Neuron (in vitro differentiated cells): ENCODE data around the gene RAVER1.
A peak's percentile ranks its signal among the peaks of the same experiment; 100 is the strongest.
"Not testable (repeated sequence)": the region's sequence is repeated elsewhere in the genome, so short reads cannot be mapped to it uniquely, and the experiment has no call there.

Experiments used
- H2AFZ ChIP-seq: one replicate; pipeline ENCODE4 v1.6.1; 2013; ENCODE audit warnings: low read depth, mild to moderate bottlenecking, inconsistent platforms, low read length, moderate library complexity
- H3K27me3 ChIP-seq: one replicate; pipeline ENCODE4 v1.6.1; 2013; ENCODE audit warnings: low read length; ENCODE audit not compliant: insufficient read depth
- H3K36me3 ChIP-seq: one replicate; pipeline ENCODE4 v1.6.1; 2013; ENCODE audit warnings: low read length; ENCODE audit not compliant: insufficient read depth
- H3K4me1 ChIP-seq: one replicate; pipeline ENCODE4 v1.6.1; 2013; ENCODE audit warnings: low read length; ENCODE audit not compliant: insufficient read depth
- H3K4me3 ChIP-seq: 2 replicates; pipeline ENCODE4 v1.5.1; 2013; ENCODE audit warnings: mild to moderate bottlenecking, low read length, moderate library complexity
- H3K9me3 ChIP-seq: one replicate; pipeline ENCODE4 v1.6.1; 2013; ENCODE audit warnings: low read length

Gene RAVER1

GRCh38 chr19:10288662-10289166 lies 44.6 kb downstream of the RAVER1 start:
- Histone ChIP-seq H2AFZ (peak overlapping the region; percentile 52), H3K4me1 (peaks cover 30% of the 10 kb centered on the region), H3K27me3 (peaks cover 34% of the 10 kb centered on the region), H3K4me3 (peak overlapping the region; percentile 50), H3K36me3 (peaks cover 18% of the 10 kb centered on the region), H3K9me3 (peaks cover 3% of the 10 kb centered on the region)

DNA sequence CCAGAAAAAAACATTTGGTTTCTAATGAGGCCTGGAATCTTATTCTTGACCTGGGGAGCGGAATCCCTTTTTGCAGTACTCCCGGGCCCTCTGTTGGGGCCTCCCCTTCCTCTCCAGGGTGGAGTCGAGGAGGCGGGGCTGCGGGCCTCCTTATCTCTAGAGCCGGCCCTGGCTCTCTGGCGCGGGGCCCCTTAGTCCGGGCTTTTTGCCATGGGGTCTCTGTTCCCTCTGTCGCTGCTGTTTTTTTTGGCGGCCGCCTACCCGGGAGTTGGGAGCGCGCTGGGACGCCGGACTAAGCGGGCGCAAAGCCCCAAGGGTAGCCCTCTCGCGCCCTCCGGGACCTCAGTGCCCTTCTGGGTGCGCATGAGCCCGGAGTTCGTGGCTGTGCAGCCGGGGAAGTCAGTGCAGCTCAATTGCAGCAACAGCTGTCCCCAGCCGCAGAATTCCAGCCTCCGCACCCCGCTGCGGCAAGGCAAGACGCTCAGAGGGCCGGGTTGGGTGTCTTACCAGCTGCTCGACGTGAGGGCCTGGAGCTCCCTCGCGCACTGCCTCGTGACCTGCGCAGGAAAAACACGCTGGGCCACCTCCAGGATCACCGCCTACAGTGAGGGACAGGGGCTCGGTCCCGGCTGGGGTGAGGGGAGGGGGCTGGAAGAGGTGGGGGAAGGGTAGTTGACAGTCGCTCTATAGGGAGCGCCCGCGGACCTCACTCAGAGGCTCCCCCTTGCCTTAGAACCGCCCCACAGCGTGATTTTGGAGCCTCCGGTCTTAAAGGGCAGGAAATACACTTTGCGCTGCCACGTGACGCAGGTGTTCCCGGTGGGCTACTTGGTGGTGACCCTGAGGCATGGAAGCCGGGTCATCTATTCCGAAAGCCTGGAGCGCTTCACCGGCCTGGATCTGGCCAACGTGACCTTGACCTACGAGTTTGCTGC lies 46.3 kb downstream of the RAVER1 start, which contains the start of gene ICAM4:
Gene ICAM4 (plus strand): TSS at position 153 of the 935 bp plus-strand sequence. CDS start 58 bp downstream, at position 211.
- peaks cover 21% of the 10 kb centered on the region for H3K27me3 ChIP-seq
- H3K4me1 ChIP-seq, result peaks cover 29% of the 10 kb centered on the region
- H3K36me3 ChIP-seq, result peaks cover 19% of the 10 kb centered on the region
- no peaks in the 10 kb centered on the region for H3K9me3 ChIP-seq
- H3K4me3 ChIP-seq, result no peak within 1 kb of the TSS
- H2AFZ ChIP-seq, result no peak within 1 kb of the TSS

DNA sequence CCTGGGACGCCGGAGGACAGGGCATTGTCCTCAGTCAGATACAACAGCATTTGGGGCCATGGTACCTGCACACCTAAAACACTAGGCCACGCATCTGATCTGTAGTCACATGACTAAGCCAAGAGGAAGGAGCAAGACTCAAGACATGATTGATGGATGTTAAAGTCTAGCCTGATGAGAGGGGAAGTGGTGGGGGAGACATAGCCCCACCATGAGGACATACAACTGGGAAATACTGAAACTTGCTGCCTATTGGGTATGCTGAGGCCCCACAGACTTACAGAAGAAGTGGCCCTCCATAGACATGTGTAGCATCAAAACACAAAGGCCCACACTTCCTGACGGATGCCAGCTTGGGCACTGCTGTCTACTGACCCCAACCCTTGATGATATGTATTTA lies 47.9 kb downstream of the RAVER1 start:
- H3K27me3 ChIP-seq, result peaks cover 8% of the 10 kb centered on the region
- no peaks in the 10 kb centered on the region for H3K9me3 ChIP-seq
- H3K36me3 ChIP-seq, result peaks cover 19% of the 10 kb centered on the region

DNA sequence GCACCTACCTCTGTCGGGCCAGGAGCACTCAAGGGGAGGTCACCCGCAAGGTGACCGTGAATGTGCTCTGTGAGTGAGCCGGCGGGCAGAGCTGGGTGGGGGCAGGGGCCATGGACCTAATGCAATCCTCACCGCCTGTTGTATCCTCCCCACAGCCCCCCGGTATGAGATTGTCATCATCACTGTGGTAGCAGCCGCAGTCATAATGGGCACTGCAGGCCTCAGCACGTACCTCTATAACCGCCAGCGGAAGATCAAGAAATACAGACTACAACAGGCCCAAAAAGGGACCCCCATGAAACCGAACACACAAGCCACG lies 48.4 kb downstream of the RAVER1 start:
- H2AFZ ChIP-seq, result no peak overlapping the region
- H3K9me3 ChIP-seq, result no peaks in the 10 kb centered on the region
- no peak overlapping the region for H3K4me3 ChIP-seq
- peaks cover 19% of the 10 kb centered on the region for H3K36me3 ChIP-seq
- H3K27me3 ChIP-seq, result peaks cover 3% of the 10 kb centered on the region
- peaks cover 10% of the 10 kb centered on the region for H3K4me1 ChIP-seq

More for the DNA sequence above, 47.9 kb downstream of the RAVER1 start:
- peaks cover 15% of the 10 kb centered on the region for H3K4me1 ChIP-seq
- H2AFZ ChIP-seq, result no peak overlapping the region
- no peak overlapping the region for H3K4me3 ChIP-seq

DNA sequence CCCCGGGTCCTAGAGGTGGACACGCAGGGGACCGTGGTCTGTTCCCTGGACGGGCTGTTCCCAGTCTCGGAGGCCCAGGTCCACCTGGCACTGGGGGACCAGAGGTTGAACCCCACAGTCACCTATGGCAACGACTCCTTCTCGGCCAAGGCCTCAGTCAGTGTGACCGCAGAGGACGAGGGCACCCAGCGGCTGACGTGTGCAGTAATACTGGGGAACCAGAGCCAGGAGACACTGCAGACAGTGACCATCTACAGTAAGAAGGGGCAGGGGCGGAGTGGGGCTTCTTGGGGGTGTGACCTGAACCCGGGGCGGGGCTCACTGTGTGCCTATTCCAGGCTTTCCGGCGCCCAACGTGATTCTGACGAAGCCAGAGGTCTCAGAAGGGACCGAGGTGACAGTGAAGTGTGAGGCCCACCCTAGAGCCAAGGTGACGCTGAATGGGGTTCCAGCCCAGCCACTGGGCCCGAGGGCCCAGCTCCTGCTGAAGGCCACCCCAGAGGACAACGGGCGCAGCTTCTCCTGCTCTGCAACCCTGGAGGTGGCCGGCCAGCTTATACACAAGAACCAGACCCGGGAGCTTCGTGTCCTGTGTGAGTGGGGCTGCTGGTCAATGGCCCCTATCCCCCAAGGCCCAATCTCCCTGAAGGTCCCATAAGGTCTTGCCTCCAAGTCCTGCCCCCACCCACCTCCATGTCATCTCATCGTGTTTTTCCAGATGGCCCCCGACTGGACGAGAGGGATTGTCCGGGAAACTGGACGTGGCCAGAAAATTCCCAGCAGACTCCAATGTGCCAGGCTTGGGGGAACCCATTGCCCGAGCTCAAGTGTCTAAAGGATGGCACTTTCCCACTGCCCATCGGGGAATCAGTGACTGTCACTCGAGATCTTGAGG lies 49.0 kb downstream of the RAVER1 start:
- Histone ChIP-seq H2AFZ (no peak overlapping the region), H3K4me3 (no peak overlapping the region), H3K4me1 (peaks cover 6% of the 10 kb centered on the region), H3K36me3 (peaks cover 19% of the 10 kb centered on the region), H3K9me3 (no peaks in the 10 kb centered on the region), H3K27me3 (peaks cover under 1% of the 10 kb centered on the region)

GRCh38 chr19:10283301-10284064 lies 49.8 kb downstream of the RAVER1 start:
- no peak overlapping the region for H3K4me3 ChIP-seq
- H3K9me3 ChIP-seq, result no peaks in the 10 kb centered on the region
- no peaks in the 10 kb centered on the region for H3K27me3 ChIP-seq
- peaks cover 23% of the 10 kb centered on the region for H3K36me3 ChIP-seq
- H3K4me1 ChIP-seq, result no peaks in the 10 kb centered on the region
- H2AFZ ChIP-seq, result no peak overlapping the region

DNA sequence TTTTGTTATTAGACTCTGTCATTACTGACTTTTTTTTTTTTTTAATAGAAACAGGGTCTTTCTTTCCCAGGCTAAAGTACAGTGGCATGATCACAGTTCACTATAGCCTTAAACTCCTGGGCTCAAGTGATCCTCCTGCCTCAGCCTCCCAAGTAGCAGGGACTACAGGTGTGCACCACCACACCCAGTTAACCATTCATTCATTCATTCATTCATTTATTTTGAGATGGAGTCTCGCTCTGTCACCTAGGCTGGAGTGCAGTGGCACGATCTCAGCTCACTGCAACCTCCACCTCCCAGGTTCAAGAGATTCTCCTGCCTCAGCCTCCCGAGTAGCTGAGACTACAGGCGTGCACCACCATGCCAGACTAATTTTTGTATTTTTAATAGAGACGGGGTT lies 51.3 kb downstream of the RAVER1 start:
- not testable (repeated sequence) for H3K4me3 ChIP-seq, H3K9me3 ChIP-seq, H3K4me1 ChIP-seq, H2AFZ ChIP-seq, H3K27me3 ChIP-seq
- peaks cover 23% of the 10 kb centered on the region for H3K36me3 ChIP-seq

- no peaks in the 10 kb centered on the region for H3K9me3 ChIP-seq
- no peaks in the 10 kb centered on the region for H3K27me3 ChIP-seq
- peaks cover 14% of the 10 kb centered on the region for H3K36me3 ChIP-seq
- H3K4me3 ChIP-seq, result no peak overlapping the region
- no peak overlapping the region for H2AFZ ChIP-seq
- no peaks in the 10 kb centered on the region for H3K4me1 ChIP-seq
Measured at GRCh38 chr19:10279737-10280442, 53.4 kb downstream of the RAVER1 start.

DNA sequence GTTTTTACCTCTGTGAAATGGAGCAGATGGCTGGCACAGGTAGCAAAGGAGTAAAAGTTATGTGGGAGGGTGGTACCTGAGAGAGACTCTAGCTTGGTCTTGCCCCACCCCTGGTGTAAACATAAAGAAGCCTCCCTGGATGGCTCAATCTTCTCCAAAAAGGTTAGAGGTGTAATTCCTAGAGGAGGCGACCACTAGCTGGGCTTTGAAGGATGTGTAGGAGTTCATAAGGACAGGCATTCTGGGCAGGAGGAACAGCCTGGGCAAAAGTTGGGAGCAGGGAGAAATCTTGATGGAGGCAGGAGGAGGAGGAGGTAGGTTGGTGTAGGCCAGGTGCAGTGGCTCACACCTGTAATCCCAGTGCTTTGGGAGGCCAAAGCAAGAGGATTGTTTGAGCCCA lies 54.4 kb downstream of the RAVER1 start:
- H3K36me3 ChIP-seq, result peaks cover 7% of the 10 kb centered on the region
- no peaks in the 10 kb centered on the region for H3K27me3 ChIP-seq
- H2AFZ ChIP-seq, result no peak overlapping the region
- no peak overlapping the region for H3K4me3 ChIP-seq
- H3K9me3 ChIP-seq, result no peaks in the 10 kb centered on the region
- H3K4me1 ChIP-seq, result no peaks in the 10 kb centered on the region

DNA sequence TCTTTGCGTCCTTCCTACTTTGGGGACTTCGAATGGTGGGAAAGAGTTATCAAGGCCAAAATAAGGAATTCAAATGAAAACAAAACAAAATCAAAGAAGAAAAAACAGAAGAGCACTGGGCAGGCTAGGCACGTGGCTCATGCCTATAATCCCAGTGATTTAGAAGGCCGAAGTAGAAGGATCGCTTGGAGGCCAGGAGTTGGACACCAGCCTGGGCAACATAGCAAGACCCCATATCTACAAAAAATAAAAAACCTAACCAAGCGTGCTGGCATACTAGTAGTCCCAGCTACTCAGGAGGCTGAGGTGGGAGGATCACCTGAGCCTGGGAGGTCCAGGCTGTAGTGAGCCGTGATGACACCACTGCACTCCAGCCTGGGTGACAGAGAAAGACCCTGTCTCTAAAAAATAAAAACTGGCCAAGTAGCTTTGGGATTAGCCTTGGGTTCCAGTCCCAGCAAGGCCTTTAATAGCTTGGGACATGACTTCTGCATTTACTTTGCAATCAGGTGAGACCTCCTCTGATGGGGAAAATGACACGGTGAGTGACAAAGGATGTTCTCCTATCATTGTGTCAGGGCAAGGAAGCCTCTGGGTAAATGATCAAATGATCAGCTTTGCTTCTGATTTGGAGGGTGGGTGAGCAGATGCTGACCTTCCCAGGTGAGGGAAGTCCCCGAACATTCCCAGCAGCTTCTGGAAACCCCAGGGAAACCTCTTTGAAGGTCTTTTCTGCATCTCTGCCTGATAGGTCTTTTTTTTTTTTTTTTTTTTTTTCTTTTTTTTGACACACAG lies 55.3 kb downstream of the RAVER1 start:
- Histone ChIP-seq H2AFZ (no peak overlapping the region), H3K4me1 (no peaks in the 10 kb centered on the region), H3K9me3 (no peaks in the 10 kb centered on the region), H3K36me3 (peaks cover 4% of the 10 kb centered on the region), H3K27me3 (no peaks in the 10 kb centered on the region), H3K4me3 (no peak overlapping the region)

- Histone ChIP-seq H3K4me3 (no peak overlapping the region), H2AFZ (no peak overlapping the region), H3K9me3 (no peaks in the 10 kb centered on the region), H3K36me3 (peaks cover 4% of the 10 kb centered on the region), H3K27me3 (no peaks in the 10 kb centered on the region), H3K4me1 (peaks cover 12% of the 10 kb centered on the region)
Measured at GRCh38 chr19:10274589-10274988, 58.7 kb downstream of the RAVER1 start.
